ENCODE results near the gene AQP12A. TPM values are rescaled to one million over a fixed set of nuclear protein-coding genes. Genes with fewer than 3 reads are reported as not detected.

AQP12A gene
- total and polyA plus RNA-seq, 2 donors (not counting 1 experiment from before 2014, with no cell fraction given): not detected

DNA sequence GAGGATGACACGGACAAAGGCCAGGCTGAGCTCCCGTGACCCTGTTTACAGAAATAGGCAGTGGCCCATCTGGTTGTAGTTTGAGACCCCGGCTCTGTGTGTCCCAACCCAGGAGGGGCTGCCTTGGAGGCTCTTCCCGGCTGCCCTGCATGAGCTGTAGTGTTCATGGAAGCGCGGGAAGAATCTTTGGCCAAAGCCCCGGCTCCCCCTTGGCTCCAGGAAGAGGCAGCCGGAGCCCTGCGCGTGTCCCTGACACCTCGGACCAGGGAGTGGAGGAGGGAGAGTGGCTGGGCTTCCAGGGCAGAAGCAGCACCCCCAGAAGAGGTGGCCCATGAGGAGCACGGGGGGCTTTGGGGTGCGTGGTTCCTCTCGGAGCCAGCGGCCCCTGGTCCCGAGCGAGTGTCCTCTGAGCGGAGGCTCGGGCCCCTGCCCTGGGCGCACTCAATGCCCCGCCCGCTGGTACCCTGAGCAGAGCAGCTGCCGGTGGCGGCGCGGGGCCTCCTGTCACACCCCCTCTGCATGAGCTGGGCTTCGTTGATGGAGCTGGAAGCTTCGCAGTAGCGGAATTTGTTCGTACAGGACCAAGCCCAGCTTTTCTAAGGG is 44.7 kb upstream of the AQP12A start:
- Histone ChIP-seq H3K9ac (ENCODE audit: low read length) (no peak overlapping the region), H3K36me3 (replicated peaks in 1 of 2; ENCODE audit: control extremely low read depth in 1 of 2, control insufficient read depth in 1 of 2, extremely low read depth in 1 of 2, insufficient read depth in 2 of 2, low read length in 1 of 2) (no peaks in the 10 kb centered on the region), H3K9me3 (ENCODE audit: control extremely low read depth in 1 of 3, control insufficient read depth in 2 of 3, insufficient read depth in 1 of 3, low read length in 2 of 3) (peaks cover 0 to 12% (median 0%) of the 10 kb centered on the region in 3 donors), H3K4me2 (replicated peaks; ENCODE audit: low read depth, low read length, poor library complexity, severe bottlenecking) (no peak overlapping the region), H2AFZ (ENCODE audit: insufficient read depth, low read depth, low read length, poor library complexity, severe bottlenecking) (no peak overlapping the region), H4K20me1 (ENCODE audit: control insufficient read depth, insufficient read depth, low read length, poor library complexity, severe bottlenecking) (no peaks in the 10 kb centered on the region), H3K79me2 (ENCODE audit: control insufficient read depth, insufficient read depth, low read length) (no peaks in the 10 kb centered on the region), H3K4me3 (ENCODE audit: control extremely low read depth in 1 of 5, extremely low read depth in 1 of 5, insufficient read depth in 1 of 5, low read depth in 2 of 5, low read length in 4 of 5) (no peak overlapping the region), H3K27ac (ENCODE audit: low read length in 2 of 2) (no peak overlapping the region), H3K27me3 (replicated peaks in 1 of 4; ENCODE audit: control extremely low read depth in 1 of 4, control insufficient read depth in 3 of 4, insufficient read depth in 4 of 4, low read length in 3 of 4) (peaks cover 0 to 41% (median 5%) of the 10 kb centered on the region in 4 experiments), H3K4me1 (ENCODE audit: control insufficient read depth in 2 of 2, insufficient read depth in 2 of 2, low read length in 2 of 2) (no peaks in the 10 kb centered on the region)
- no peak overlapping the region for H3K27ac Mint-ChIP-seq
- no peak for DNase-seq
- no peaks in the 10 kb centered on the region for H3K4me1 Mint-ChIP-seq
- H3K9me3 Mint-ChIP-seq (ENCODE audit: insufficient read depth): no peaks in the 10 kb centered on the region
- ATAC-seq (ENCODE audit: low read depth): no peak
- TF ChIP-seq CTCF (IDR thresholded peaks at IDR 0.05) (no peak), EZH2 (IDR thresholded peaks at IDR 0.05; ENCODE audit: borderline replicate concordance, insufficient read depth, low read depth, low read length, poor library complexity, severe bottlenecking) (no peak)
- no peak overlapping the region for H3K4me3 Mint-ChIP-seq
- WGBS (ENCODE audit: insufficient coverage): 76% methylated on average over 30 of the region's 30 CpGs
- intact Hi-C loops (cut with micrococcal nuclease): no loop called here
- CTCF ChIA-PET: no interaction called here
- POLR2A ChIA-PET: no interaction called here
- H3K27me3 Mint-ChIP-seq: peaks cover 34% of the 10 kb centered on the region

GRCh38 chr2:240647503-240648154 is 44.0 kb upstream of the AQP12A start:
- no peak for TF ChIP-seq CTCF (IDR thresholded peaks at IDR 0.05)
- TF ChIP-seq EZH2 (IDR thresholded peaks at IDR 0.05; ENCODE audit: borderline replicate concordance, insufficient read depth, low read depth, low read length, poor library complexity, severe bottlenecking): no peak
- H3K27me3 Mint-ChIP-seq: peaks cover 38% of the 10 kb centered on the region
- Histone ChIP-seq H3K36me3 (replicated peaks in 1 of 2; ENCODE audit: control extremely low read depth in 1 of 2, control insufficient read depth in 1 of 2, extremely low read depth in 1 of 2, insufficient read depth in 2 of 2, low read length in 1 of 2) (no peaks in the 10 kb centered on the region), H4K20me1 (ENCODE audit: control insufficient read depth, insufficient read depth, low read length, poor library complexity, severe bottlenecking) (no peaks in the 10 kb centered on the region), H2AFZ (ENCODE audit: insufficient read depth, low read depth, low read length, poor library complexity, severe bottlenecking) (no peak overlapping the region), H3K4me3 (ENCODE audit: control extremely low read depth in 1 of 5, extremely low read depth in 1 of 5, insufficient read depth in 1 of 5, low read depth in 2 of 5, low read length in 4 of 5) (no peak overlapping the region), H3K4me1 (ENCODE audit: control insufficient read depth in 2 of 2, insufficient read depth in 2 of 2, low read length in 2 of 2) (no peaks in the 10 kb centered on the region), H3K27ac (ENCODE audit: low read length in 2 of 2) (no peak overlapping the region), H3K27me3 (replicated peaks in 1 of 4; ENCODE audit: control extremely low read depth in 1 of 4, control insufficient read depth in 3 of 4, insufficient read depth in 4 of 4, low read length in 3 of 4) (peaks cover 0 to 41% (median 5%) of the 10 kb centered on the region in 4 experiments), H3K4me2 (replicated peaks; ENCODE audit: low read depth, low read length, poor library complexity, severe bottlenecking) (no peak overlapping the region), H3K9me3 (ENCODE audit: control extremely low read depth in 1 of 3, control insufficient read depth in 2 of 3, insufficient read depth in 1 of 3, low read length in 2 of 3) (peaks cover 0 to 11% (median 0%) of the 10 kb centered on the region in 3 donors), H3K9ac (ENCODE audit: low read length) (no peak overlapping the region), H3K79me2 (ENCODE audit: control insufficient read depth, insufficient read depth, low read length) (no peaks in the 10 kb centered on the region)
- intact Hi-C loops (cut with micrococcal nuclease): no loop called here
- CTCF ChIA-PET: no interaction called here
- no peak for ATAC-seq (ENCODE audit: low read depth)
- no peaks in the 10 kb centered on the region for H3K4me1 Mint-ChIP-seq
- POLR2A ChIA-PET: no interaction called here
- H3K27ac Mint-ChIP-seq: no peak overlapping the region
- H3K4me3 Mint-ChIP-seq: no peak overlapping the region
- WGBS (ENCODE audit: insufficient coverage): 66% methylated on average over 22 of the region's 22 CpGs
- no peaks in the 10 kb centered on the region for H3K9me3 Mint-ChIP-seq (ENCODE audit: insufficient read depth)
- no peak for DNase-seq
